LHCN-M2 (cell line): Measurements from ENCODE around the gene CYFIP1. TPM values are rescaled to one million over a fixed set of nuclear protein-coding genes. Genes with fewer than 3 reads are reported as not detected.
A peak's percentile ranks its signal among the peaks of the same experiment; 100 is the strongest.
"Not testable (repeated sequence)": the region's sequence is repeated elsewhere in the genome, so short reads cannot be mapped to it uniquely, and the experiment has no call there.

Source experiments
- DNase-seq: peaks from one replicate; pipeline ENCODE4 v3.0.0-alpha.2; 2012; ENCODE audit warnings: low read depth
- polyA plus RNA-seq: library from polyadenylated mRNA; unstranded; fragments of >200 nt; gene quantifications from one replicate; pipeline ENCODE4 v1.2.1, GENCODE V29; 2012; ENCODE audit warnings: missing spikeins
- total RNA-seq: library from RNA; depleted of rRNA; stranded (reverse); fragments of >200 nt; gene quantifications from 2 replicates; pipeline ENCODE4 v1.2.3, GENCODE V29; 2014; rRNA removed

The CYFIP1 gene
- total RNA-seq: 71.4 and 90.4 TPM in 2 replicates
- 68.6 TPM for polyA plus RNA-seq

- peak; percentile 74 for DNase-seq
Measured at GRCh38 chr15:22980189-22981050, at the start of gene CYFIP1. CYFIP1 (minus strand) TSS chr15:22980368; CDS start chr15:22947285, 33,083 bp downstream.

- no peak for DNase-seq
Measured at GRCh38 chr15:23026218-23026617, 46.0 kb upstream of the CYFIP1 start.

GRCh38 chr15:23022156-23022555 is 42.0 kb upstream of the CYFIP1 start:
- DNase-seq: no peak

GRCh38 chr15:23014394-23015000 is 34.3 kb upstream of the CYFIP1 start:
- no peak for DNase-seq

- no peak for DNase-seq
Measured at GRCh38 chr15:23013681-23014080, 33.5 kb upstream of the CYFIP1 start.

- DNase-seq: not testable (repeated sequence)
Measured at GRCh38 chr15:23012616-23013015, 32.4 kb upstream of the CYFIP1 start.

- DNase-seq: no peak
Measured at GRCh38 chr15:23003736-23004135, 23.6 kb upstream of the CYFIP1 start.

GRCh38 chr15:23002920-23003319 is 22.8 kb upstream of the CYFIP1 start:
- no peak for DNase-seq

- DNase-seq: no peak
Measured at GRCh38 chr15:22995795-22996194, 15.6 kb upstream of the CYFIP1 start.

- DNase-seq: no peak
Measured at GRCh38 chr15:22992024-22992326, 11.8 kb upstream of the CYFIP1 start.

- no peak for DNase-seq
Measured at GRCh38 chr15:22989576-22990477, 9.7 kb upstream of the CYFIP1 start.

- no peak for DNase-seq
Measured at GRCh38 chr15:22988811-22989210, 8.6 kb upstream of the CYFIP1 start.

GRCh38 chr15:22981931-22982330 is 1.8 kb upstream of the CYFIP1 start:
- DNase-seq: not testable (repeated sequence)

GRCh38 chr15:22981051-22981840 is 1.1 kb upstream of the CYFIP1 start:
- no peak for DNase-seq

GRCh38 chr15:22979238-22980188 is 655 bp downstream of the CYFIP1 start:
- DNase-seq: peak; percentile 31

GRCh38 chr15:22978691-22979237 is 1.4 kb downstream of the CYFIP1 start:
- no peak for DNase-seq

GRCh38 chr15:22974745-22975144 is 5.4 kb downstream of the CYFIP1 start:
- no peak for DNase-seq

GRCh38 chr15:22973987-22974386 is 6.2 kb downstream of the CYFIP1 start:
- DNase-seq: no peak

- DNase-seq: no peak
Measured at GRCh38 chr15:22973286-22973685, 6.9 kb downstream of the CYFIP1 start.

GRCh38 chr15:22969489-22969888 is 10.7 kb downstream of the CYFIP1 start:
- DNase-seq: no peak
